Stimulated activated CD4-positive, alpha-beta T cell treated with anti-CD3 and anti-CD28 coated beads, TNF-alpha, amount 100 ng/mL, for 24 hours (primary cell): Measurements from ENCODE around the gene DYRK1A.
"Not testable (repeated sequence)": the region's sequence is repeated elsewhere in the genome, so short reads cannot be mapped to it uniquely, and the experiment has no call there.

Experiments
- DNase-seq, 3 experiments: peaks; one replicate each; pipeline ENCODE4 v3.0.0-alpha.2; 2020; ENCODE audit warnings: low read depth in 3 of 3

Gene DYRK1A

GRCh38 chr21:37484535-37485474 is 118.2 kb downstream of the DYRK1A start:
- DNase-seq: no peak

- no peak for DNase-seq
Measured at GRCh38 chr21:37489553-37489952, 123.0 kb downstream of the DYRK1A start.

GRCh38 chr21:37490084-37490483 is 123.5 kb downstream of the DYRK1A start:
- no peak for DNase-seq

- no peak for DNase-seq
Measured at GRCh38 chr21:37496972-37497371, 130.4 kb downstream of the DYRK1A start.

- no peak for DNase-seq
Measured at GRCh38 chr21:37498664-37499063, 132.1 kb downstream of the DYRK1A start.

GRCh38 chr21:37502947-37503346 is 136.4 kb downstream of the DYRK1A start:
- no peak for DNase-seq

GRCh38 chr21:37503848-37504467 is 137.4 kb downstream of the DYRK1A start:
- DNase-seq: no peak

GRCh38 chr21:37505963-37506362 is 139.4 kb downstream of the DYRK1A start:
- no peak for DNase-seq

- no peak for DNase-seq
Measured at GRCh38 chr21:37507716-37508115, 141.1 kb downstream of the DYRK1A start.

- no peak for DNase-seq
Measured at GRCh38 chr21:37508341-37508740, 141.8 kb downstream of the DYRK1A start.

GRCh38 chr21:37509802-37510393 is 143.3 kb downstream of the DYRK1A start:
- DNase-seq: no peak

- DNase-seq: no peak
Measured at GRCh38 chr21:37511848-37512247, 145.3 kb downstream of the DYRK1A start.

GRCh38 chr21:37513383-37513782 is 146.8 kb downstream of the DYRK1A start:
- no peak for DNase-seq

GRCh38 chr21:37514038-37514667 is 147.6 kb downstream of the DYRK1A start:
- no peak for DNase-seq

GRCh38 chr21:37516998-37517397 is 150.4 kb downstream of the DYRK1A start:
- DNase-seq: no peak

GRCh38 chr21:37520801-37521200 is 154.2 kb downstream of the DYRK1A start:
- no peak for DNase-seq

GRCh38 chr21:37521658-37522057 is 155.1 kb downstream of the DYRK1A start:
- DNase-seq: no peak

- DNase-seq: no peak
Measured at GRCh38 chr21:37522641-37523295, 156.2 kb downstream of the DYRK1A start.

- not testable (repeated sequence) for DNase-seq
Measured at GRCh38 chr21:37524944-37525343, 158.4 kb downstream of the DYRK1A start.

GRCh38 chr21:37525810-37526209 is 159.2 kb downstream of the DYRK1A start:
- no peak for DNase-seq

GRCh38 chr21:37527103-37527502 is 160.5 kb downstream of the DYRK1A start:
- no peak for DNase-seq

- DNase-seq: no peak
Measured at GRCh38 chr21:37527716-37528115, 161.1 kb downstream of the DYRK1A start.
